PC-3 (cell line): ENCODE results near the gene STEAP1B. TPM values are rescaled to one million over a fixed set of nuclear protein-coding genes. Genes with fewer than 3 reads are reported as not detected.

Experiments
- ATAC-seq: fragments of 200-7000 bp; cut with Tn5 transposase; 2 replicates; pipeline ENCODE4 v1.9.1; 2020; ENCODE audit warnings: mild to moderate bottlenecking, moderate library complexity
- BruUV-seq: library from RNA; stranded (reverse); fragments of 400-500 nt; replicated peaks from 2 replicates; lab custom pipeline; 2021; lab: Mats Ljungman, UMichigan
- CTCF ChIA-PET: fragments of 300-600 bp; sonication (Branson Sonifier 250); formaldehyde crosslinking; loops from one replicate; lab custom pipeline; 2022; ENCODE audit warnings: antibody characterized with exemption; lab: Charles Lee
- POLR2A ChIA-PET: fragments of 300-600 bp; sonication (Branson Sonifier 250); formaldehyde crosslinking; loops from one replicate; lab custom pipeline; 2022; ENCODE audit warnings: antibody characterized with exemption; ENCODE audit not compliant: unreplicated experiment; lab: Charles Lee
- DNase-seq: peaks from one replicate; pipeline ENCODE4 v3.0.0-alpha.2; 2015
- H2AFZ ChIP-seq: fragments of 300-600 bp; sonication (generic); 2 replicates; pipeline ENCODE4 v1.6.0; 2016; ENCODE audit warnings: antibody characterized with exemption, low read length
- H3F3A ChIP-seq: fragments of 300-600 bp; sonication (generic); one replicate; pipeline ENCODE4 v1.6.0; 2017; ENCODE audit warnings: antibody characterized with exemption, low read length, control low read depth, mild to moderate bottlenecking; ENCODE audit not compliant: unreplicated experiment
- H3K27ac ChIP-seq: fragments of 300-600 bp; sonication (generic); 2 replicates; pipeline ENCODE4 v1.5.1; 2016; ENCODE audit warnings: mild to moderate bottlenecking, low read length
- H3K27me3 ChIP-seq: fragments of 300-600 bp; sonication (generic); 2 replicates; pipeline ENCODE4 v1.6.1; 2016; ENCODE audit warnings: low read length, mixed read lengths
- H3K36me3 ChIP-seq: fragments of 300-600 bp; sonication (generic); 2 replicates; pipeline ENCODE4 v1.6.1; 2016; ENCODE audit warnings: low read depth, mixed run types, low read length, mixed read lengths
- H3K4me1 ChIP-seq: fragments of 300-600 bp; sonication (generic); 2 replicates; pipeline ENCODE4 v1.5.1; 2016; ENCODE audit warnings: low read length; ENCODE audit not compliant: insufficient read depth
- H3K4me2 ChIP-seq: fragments of 300-600 bp; sonication (generic); 2 replicates; pipeline ENCODE4 v1.6.0; 2016; ENCODE audit warnings: low read length
- H3K4me3 ChIP-seq: fragments of 300-600 bp; sonication (generic); 2 replicates; pipeline ENCODE4 v1.5.1; 2016; ENCODE audit warnings: mild to moderate bottlenecking, low read length, mixed read lengths
- H3K79me2 ChIP-seq: fragments of 300-600 bp; sonication (generic); 2 replicates; pipeline ENCODE4 v1.6.1; 2017; ENCODE audit warnings: low read length, mixed read lengths
- H3K9ac ChIP-seq: fragments of 300-600 bp; sonication (generic); 2 replicates; pipeline ENCODE4 v1.6.0; 2016; ENCODE audit warnings: mild to moderate bottlenecking, low read length
- H3K9me2 ChIP-seq: fragments of 300-600 bp; sonication (generic); replicated peaks from 2 replicates; pipeline ENCODE4 v1.6.1; 2016; ENCODE audit warnings: mixed run types, low read length, mixed read lengths
- H3K9me3 ChIP-seq: fragments of 300-600 bp; sonication (generic); 2 replicates; pipeline ENCODE4 v1.6.1; 2016; ENCODE audit warnings: low read length, mixed read lengths
- H4K20me1 ChIP-seq: fragments of 300-600 bp; sonication (generic); 2 replicates; pipeline ENCODE4 v1.6.1; 2016; ENCODE audit warnings: low read length, mixed read lengths
- EZH2 ChIP-seq: fragments of 300-600 bp; sonication (generic); IDR thresholded peaks from one replicate; pipeline ENCODE4 v1.6.1; 2017; ENCODE audit warnings: antibody characterized with exemption, mild to moderate bottlenecking, low read length; ENCODE audit not compliant: unreplicated experiment
- EZH2phosphoT487 ChIP-seq: fragments of 300-600 bp; sonication (generic); IDR thresholded peaks from 2 replicates; pipeline ENCODE4 v1.6.1; 2018; ENCODE audit warnings: mild to moderate bottlenecking, antibody characterized with exemption, low read length, borderline replicate concordance
- intact Hi-C: fragments of 100-400 bp; cut with micrococcal nuclease; formaldehyde crosslinking; loops from 2 replicates; pipeline ENCODE4 v1.9.0; 2023
- total RNA-seq: library from RNA; depleted of rRNA; stranded (reverse); fragments of >200 nt; gene quantifications from 2 replicates; pipeline ENCODE4 v1.2.3, GENCODE V29; 2014
- TF ChIP-seq, protein P1 (sequence below): fragments of 300-600 bp; sonication (generic); conservative IDR thresholded peaks from 2 replicates; pipeline ENCODE4 v1.5.1; 2017; ENCODE audit warnings: antibody characterized with exemption, low read depth, mild to moderate bottlenecking, low read length

Gene STEAP1B
- total RNA-seq, 1 experiment from 2014 or later, result 0.47 TPM

DNA sequence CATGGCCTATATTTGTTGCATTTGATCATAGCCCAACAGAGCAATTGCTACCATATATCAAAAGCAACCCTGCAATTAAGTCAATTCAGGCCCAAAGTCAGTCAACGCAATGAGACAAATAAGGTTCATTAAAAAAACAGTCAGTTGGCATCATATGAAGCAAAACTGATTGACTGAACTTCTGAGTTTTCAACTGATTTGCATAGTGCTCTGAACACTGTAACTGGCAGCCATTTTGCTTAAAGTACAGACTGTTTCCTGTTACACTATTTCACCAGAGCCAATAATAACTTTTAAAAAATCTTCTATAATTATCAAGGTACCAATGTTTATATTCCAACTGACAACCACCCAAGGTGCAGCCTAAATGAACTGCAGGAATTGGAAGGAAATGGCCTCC lies 74.6 kb downstream of the STEAP1B start:
- H3K79me2 ChIP-seq, result no peaks in the 10 kb centered on the region
- CTCF ChIA-PET, result no interaction called here

DNA sequence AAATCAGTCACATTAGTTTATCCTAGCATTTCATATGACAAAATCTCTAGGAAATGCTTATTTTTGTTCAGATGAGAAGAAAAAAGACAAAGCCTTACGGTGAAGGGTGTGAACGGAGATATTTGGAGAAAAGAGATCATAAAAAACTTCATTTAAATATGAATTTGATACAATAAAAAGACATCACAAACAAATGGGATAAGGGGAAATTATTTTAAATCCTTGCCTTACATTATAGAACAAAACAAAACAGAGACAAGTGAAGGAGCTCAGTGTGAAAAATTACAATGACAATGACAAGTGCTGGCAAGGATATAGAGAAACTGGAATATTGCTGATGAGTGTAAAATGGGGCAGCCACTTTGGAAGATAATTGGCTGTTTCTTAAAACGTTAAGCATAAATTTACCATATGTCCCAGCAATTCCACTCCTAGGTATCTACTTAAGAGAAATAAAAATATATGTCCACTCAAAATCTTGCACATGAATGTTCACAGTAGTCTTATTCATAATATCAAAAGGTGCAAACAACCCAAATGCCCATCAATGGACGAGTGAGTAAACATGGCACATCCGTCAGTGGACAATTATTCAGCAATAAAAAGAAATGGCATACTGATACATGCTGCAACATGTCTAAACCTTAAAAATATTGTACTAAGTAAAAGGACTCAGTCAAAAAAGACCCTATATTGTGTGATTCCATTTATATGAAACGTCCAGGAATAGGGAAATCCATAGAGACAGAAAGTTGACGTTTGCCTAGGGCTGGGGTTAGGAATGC lies 77.0 kb downstream of the STEAP1B start:
- Histone ChIP-seq H3F3A (no peaks in the 10 kb centered on the region), H3K9me2 (no peaks in the 10 kb centered on the region), H3K27me3 (no peaks in the 10 kb centered on the region), H4K20me1 (no peaks in the 10 kb centered on the region), H3K4me3 (no peak overlapping the region), H3K4me1 (no peaks in the 10 kb centered on the region), H3K79me2 (no peaks in the 10 kb centered on the region), H2AFZ (no peak overlapping the region), H3K36me3 (no peaks in the 10 kb centered on the region), H3K9ac (no peak overlapping the region), H3K9me3 (no peaks in the 10 kb centered on the region), H3K4me2 (no peak overlapping the region), H3K27ac (no peak overlapping the region)
- ChIA-PET CTCF (no interaction called here), POLR2A (no interaction called here)
- ATAC-seq, result no peak
- intact Hi-C loops, result no loop called here
- no TSS peak for BruUV-seq
- TF ChIP-seq EZH2 (no peak), EZH2phosphoT487 (no peak)
- TF ChIP-seq, protein P1, sequence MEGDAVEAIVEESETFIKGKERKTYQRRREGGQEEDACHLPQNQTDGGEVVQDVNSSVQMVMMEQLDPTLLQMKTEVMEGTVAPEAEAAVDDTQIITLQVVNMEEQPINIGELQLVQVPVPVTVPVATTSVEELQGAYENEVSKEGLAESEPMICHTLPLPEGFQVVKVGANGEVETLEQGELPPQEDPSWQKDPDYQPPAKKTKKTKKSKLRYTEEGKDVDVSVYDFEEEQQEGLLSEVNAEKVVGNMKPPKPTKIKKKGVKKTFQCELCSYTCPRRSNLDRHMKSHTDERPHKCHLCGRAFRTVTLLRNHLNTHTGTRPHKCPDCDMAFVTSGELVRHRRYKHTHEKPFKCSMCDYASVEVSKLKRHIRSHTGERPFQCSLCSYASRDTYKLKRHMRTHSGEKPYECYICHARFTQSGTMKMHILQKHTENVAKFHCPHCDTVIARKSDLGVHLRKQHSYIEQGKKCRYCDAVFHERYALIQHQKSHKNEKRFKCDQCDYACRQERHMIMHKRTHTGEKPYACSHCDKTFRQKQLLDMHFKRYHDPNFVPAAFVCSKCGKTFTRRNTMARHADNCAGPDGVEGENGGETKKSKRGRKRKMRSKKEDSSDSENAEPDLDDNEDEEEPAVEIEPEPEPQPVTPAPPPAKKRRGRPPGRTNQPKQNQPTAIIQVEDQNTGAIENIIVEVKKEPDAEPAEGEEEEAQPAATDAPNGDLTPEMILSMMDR, result no peak
- no peak for DNase-seq

More for the DNA sequence above, 74.6 kb downstream of the STEAP1B start:
- TF ChIP-seq, protein P1, result no peak
- TF ChIP-seq EZH2phosphoT487, result no peak
- no peak for TF ChIP-seq EZH2
- H4K20me1 ChIP-seq, result no peaks in the 10 kb centered on the region
- no peaks in the 10 kb centered on the region for H3F3A ChIP-seq
- H3K4me1 ChIP-seq, result peaks cover 6% of the 10 kb centered on the region; the same call in 1 of the 2 replicates
- no peaks in the 10 kb centered on the region for H3K36me3 ChIP-seq
- ATAC-seq, result no peak
- no peaks in the 10 kb centered on the region for H3K27me3 ChIP-seq
- no peak overlapping the region for H3K27ac ChIP-seq
- DNase-seq, result no peak
- intact Hi-C loops, result no loop called here
- no peaks in the 10 kb centered on the region for H3K9me3 ChIP-seq
- H2AFZ ChIP-seq, result no peak overlapping the region
- no peaks in the 10 kb centered on the region for H3K9me2 ChIP-seq
- BruUV-seq, result no TSS peak
- no peak overlapping the region for H3K4me3 ChIP-seq
- POLR2A ChIA-PET, result no interaction called here
- no peak overlapping the region for H3K9ac ChIP-seq
- no peak overlapping the region for H3K4me2 ChIP-seq

DNA sequence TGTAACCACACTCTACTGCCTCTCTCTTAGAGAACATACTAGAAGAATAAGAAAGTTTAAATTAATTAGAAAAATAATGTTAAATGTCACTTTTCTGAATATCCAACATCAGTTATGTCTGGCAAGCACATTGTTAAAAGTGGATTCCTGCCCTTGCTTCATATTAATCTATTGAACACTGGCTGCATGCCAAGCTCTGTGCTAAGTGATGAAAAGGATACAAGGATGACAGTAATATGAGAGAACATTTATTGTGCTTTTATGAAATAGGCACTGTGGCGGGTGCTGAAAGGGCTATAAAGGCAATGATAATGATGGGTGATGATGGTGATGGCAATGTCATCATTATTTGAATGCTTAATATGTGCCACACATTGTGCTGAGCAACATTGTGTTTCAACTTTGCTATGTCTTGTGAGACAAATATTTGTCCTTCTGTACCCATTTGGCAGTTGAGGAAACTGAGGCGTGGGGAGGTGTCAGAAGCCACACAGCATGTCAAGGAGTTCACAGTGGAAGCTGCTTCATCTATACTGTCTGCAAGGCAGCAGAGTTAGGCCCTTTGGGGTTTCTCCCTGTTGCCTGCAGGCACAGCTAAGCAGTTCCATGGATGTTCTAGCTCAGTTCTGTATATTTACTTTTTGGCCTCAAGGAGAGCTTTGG lies 78.9 kb downstream of the STEAP1B start:
- ChIA-PET POLR2A (no interaction called here), CTCF (no interaction called here)
- H3K27me3 ChIP-seq, result no peaks in the 10 kb centered on the region
- H3K9me3 ChIP-seq, result no peaks in the 10 kb centered on the region
- no peak overlapping the region for H3K4me3 ChIP-seq
- H3K36me3 ChIP-seq, result no peaks in the 10 kb centered on the region
- no peaks in the 10 kb centered on the region for H3K4me1 ChIP-seq
- H4K20me1 ChIP-seq, result no peaks in the 10 kb centered on the region
- no peaks in the 10 kb centered on the region for H3K79me2 ChIP-seq
- no peak overlapping the region for H3K9ac ChIP-seq
- intact Hi-C loops, result no loop called here
- H3F3A ChIP-seq, result no peaks in the 10 kb centered on the region
- no peaks in the 10 kb centered on the region for H3K9me2 ChIP-seq
- BruUV-seq, result no TSS peak
- no peak for ATAC-seq
- no peak overlapping the region for H3K27ac ChIP-seq
- TF ChIP-seq, protein P1, result no peak
- TF ChIP-seq EZH2phosphoT487, result no peak
- no peak for TF ChIP-seq EZH2
- no peak overlapping the region for H2AFZ ChIP-seq
- no peak overlapping the region for H3K4me2 ChIP-seq
- no peak for DNase-seq
